Loucy (cell line): ENCODE measurements around the gene FAM180A.

Experiments
- H2AFZ ChIP-seq: fragments of 200-600 bp; sonication (generic); 2 replicates; pipeline ENCODE4 v1.6.0; 2016; ENCODE audit warnings: antibody characterized with exemption, mild to moderate bottlenecking, low read length, moderate library complexity
- H3F3A ChIP-seq: fragments of 200-600 bp; 2 replicates; pipeline ENCODE4 v1.6.0; 2016; ENCODE audit warnings: antibody characterized with exemption, low read depth, mild to moderate bottlenecking
- H3K27me3 ChIP-seq: fragments of 200-600 bp; sonication (generic); 2 replicates; pipeline ENCODE4 v1.6.1; 2014; ENCODE audit warnings: low read length, mild to moderate bottlenecking; ENCODE audit not compliant: insufficient read depth, poor library complexity, severe bottlenecking
- H3K36me3 ChIP-seq: fragments of 200-600 bp; sonication (generic); 2 replicates; pipeline ENCODE4 v1.6.1; 2016; ENCODE audit warnings: low read length; ENCODE audit not compliant: insufficient read depth
- H3K4me1 ChIP-seq: fragments of 200-600 bp; sonication (generic); 2 replicates; pipeline ENCODE4 v1.5.1; 2014; ENCODE audit warnings: low read length, mild to moderate bottlenecking; ENCODE audit not compliant: insufficient read depth, poor library complexity, severe bottlenecking
- H3K4me2 ChIP-seq: fragments of 200-600 bp; sonication (generic); 2 replicates; pipeline ENCODE4 v1.6.0; 2014; ENCODE audit warnings: antibody characterized with exemption, low read length, low read depth, mild to moderate bottlenecking; ENCODE audit not compliant: poor library complexity, severe bottlenecking
- H3K4me3 ChIP-seq: fragments of 200-600 bp; sonication (generic); 2 replicates; pipeline ENCODE4 v1.5.1; 2014; ENCODE audit warnings: low read length, mild to moderate bottlenecking, mixed read lengths; ENCODE audit not compliant: poor library complexity, severe bottlenecking
- H3K79me2 ChIP-seq: fragments of 200-600 bp; sonication (generic); 2 replicates; pipeline ENCODE4 v1.6.1; 2014; ENCODE audit warnings: low read length; ENCODE audit not compliant: insufficient read depth
- H3K9ac ChIP-seq: fragments of 200-600 bp; sonication (generic); 2 replicates; pipeline ENCODE4 v1.6.0; 2014; ENCODE audit warnings: mild to moderate bottlenecking, low read depth, low read length, moderate library complexity; ENCODE audit not compliant: poor library complexity, severe bottlenecking
- H3K9me2 ChIP-seq: fragments of 200-600 bp; sonication (generic); replicated peaks from 2 replicates; pipeline ENCODE4 v1.6.1; 2016; ENCODE audit warnings: low read depth, low read length, mixed read lengths
- H3K9me3 ChIP-seq: fragments of 200-600 bp; sonication (generic); 2 replicates; pipeline ENCODE4 v1.6.1; 2014; ENCODE audit warnings: mild to moderate bottlenecking, antibody characterized with exemption, low read length, low read depth; ENCODE audit not compliant: insufficient read depth
- H4K20me1 ChIP-seq: fragments of 200-600 bp; sonication (generic); 2 replicates; pipeline ENCODE4 v1.6.0; 2014; ENCODE audit warnings: antibody characterized with exemption, low read length, mild to moderate bottlenecking; ENCODE audit not compliant: insufficient read depth, poor library complexity, severe bottlenecking
- EZH2phosphoT487 ChIP-seq: fragments of 200-600 bp; IDR thresholded peaks from 2 replicates; pipeline ENCODE4 v1.6.1; 2018; ENCODE audit warnings: antibody characterized with exemption, mild to moderate bottlenecking, moderate library complexity, borderline replicate concordance
- TF ChIP-seq, protein P1 (sequence below): fragments of 200-600 bp; sonication (generic); conservative IDR thresholded peaks from 2 replicates; pipeline ENCODE4 v1.5.1; 2014; ENCODE audit warnings: mild to moderate bottlenecking, antibody characterized with exemption, low read length

FAM180A gene

DNA sequence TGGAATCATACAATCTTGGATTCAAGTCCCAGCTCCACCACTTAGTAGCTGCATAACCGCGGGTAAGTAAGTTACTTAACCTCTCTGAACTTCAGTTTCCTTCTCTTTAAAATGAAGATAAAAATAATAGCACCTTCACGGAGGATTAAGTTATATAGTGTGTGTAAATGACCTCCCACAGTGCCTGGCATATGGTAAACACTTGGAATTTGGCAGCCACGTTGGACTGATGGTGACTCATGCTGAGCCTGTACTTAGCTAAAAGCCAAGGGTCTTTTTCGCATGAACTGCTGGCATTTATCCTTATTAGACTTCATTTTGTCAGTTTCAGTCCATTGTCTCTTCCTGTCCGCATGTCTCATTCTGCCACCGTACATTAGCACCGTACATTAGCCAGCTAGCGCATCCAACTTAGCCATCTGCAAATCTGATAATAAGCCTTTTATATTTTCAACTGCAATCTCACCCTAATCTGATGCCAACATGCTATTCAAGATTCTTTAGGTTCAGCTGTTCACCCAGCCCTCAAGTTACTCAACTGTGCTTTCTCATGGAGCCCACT, 31.9 kb downstream of the FAM180A start:
- Histone ChIP-seq H3K27me3 (no peaks in the 10 kb centered on the region), H3F3A (no peaks in the 10 kb centered on the region), H4K20me1 (no peaks in the 10 kb centered on the region), H3K9me3 (no peaks in the 10 kb centered on the region), H3K4me1 (no peaks in the 10 kb centered on the region), H3K4me2 (no peak overlapping the region), H2AFZ (no peak overlapping the region), H3K9me2 (no peaks in the 10 kb centered on the region), H3K36me3 (no peaks in the 10 kb centered on the region), H3K79me2 (no peaks in the 10 kb centered on the region), H3K9ac (no peak overlapping the region), H3K4me3 (no peak overlapping the region)
- TF ChIP-seq, protein P1, sequence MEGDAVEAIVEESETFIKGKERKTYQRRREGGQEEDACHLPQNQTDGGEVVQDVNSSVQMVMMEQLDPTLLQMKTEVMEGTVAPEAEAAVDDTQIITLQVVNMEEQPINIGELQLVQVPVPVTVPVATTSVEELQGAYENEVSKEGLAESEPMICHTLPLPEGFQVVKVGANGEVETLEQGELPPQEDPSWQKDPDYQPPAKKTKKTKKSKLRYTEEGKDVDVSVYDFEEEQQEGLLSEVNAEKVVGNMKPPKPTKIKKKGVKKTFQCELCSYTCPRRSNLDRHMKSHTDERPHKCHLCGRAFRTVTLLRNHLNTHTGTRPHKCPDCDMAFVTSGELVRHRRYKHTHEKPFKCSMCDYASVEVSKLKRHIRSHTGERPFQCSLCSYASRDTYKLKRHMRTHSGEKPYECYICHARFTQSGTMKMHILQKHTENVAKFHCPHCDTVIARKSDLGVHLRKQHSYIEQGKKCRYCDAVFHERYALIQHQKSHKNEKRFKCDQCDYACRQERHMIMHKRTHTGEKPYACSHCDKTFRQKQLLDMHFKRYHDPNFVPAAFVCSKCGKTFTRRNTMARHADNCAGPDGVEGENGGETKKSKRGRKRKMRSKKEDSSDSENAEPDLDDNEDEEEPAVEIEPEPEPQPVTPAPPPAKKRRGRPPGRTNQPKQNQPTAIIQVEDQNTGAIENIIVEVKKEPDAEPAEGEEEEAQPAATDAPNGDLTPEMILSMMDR, result no peak
- no peak for TF ChIP-seq EZH2phosphoT487

DNA sequence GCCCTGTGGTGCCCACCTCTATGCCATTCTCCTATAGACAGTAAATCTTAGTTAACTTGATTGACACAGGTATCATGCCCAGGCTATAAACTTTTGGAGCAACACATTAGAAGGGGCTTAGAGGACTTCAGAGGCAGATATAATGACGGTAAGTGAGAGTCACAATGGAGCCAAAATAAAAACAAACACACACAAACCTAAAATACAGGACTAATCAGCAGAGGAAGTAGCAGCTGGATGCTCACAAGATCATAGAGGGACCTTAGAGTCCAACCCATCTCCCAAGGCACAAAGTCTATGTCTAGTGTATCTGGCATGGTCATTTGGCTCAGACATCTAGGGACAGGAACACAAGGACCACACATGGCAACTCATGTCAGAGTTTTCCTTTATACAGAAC, 32.9 kb downstream of the FAM180A start:
- no peaks in the 10 kb centered on the region for H3K36me3 ChIP-seq
- no peaks in the 10 kb centered on the region for H3K9me2 ChIP-seq
- H3K27me3 ChIP-seq, result no peaks in the 10 kb centered on the region
- no peak overlapping the region for H2AFZ ChIP-seq
- TF ChIP-seq, protein P1, result no peak
- no peak for TF ChIP-seq EZH2phosphoT487
- H4K20me1 ChIP-seq, result no peaks in the 10 kb centered on the region
- no peak overlapping the region for H3K9ac ChIP-seq
- H3K9me3 ChIP-seq, result no peaks in the 10 kb centered on the region
- no peaks in the 10 kb centered on the region for H3K79me2 ChIP-seq
- H3K4me3 ChIP-seq, result no peak overlapping the region
- no peaks in the 10 kb centered on the region for H3F3A ChIP-seq
- H3K4me2 ChIP-seq, result no peak overlapping the region
- no peaks in the 10 kb centered on the region for H3K4me1 ChIP-seq

DNA sequence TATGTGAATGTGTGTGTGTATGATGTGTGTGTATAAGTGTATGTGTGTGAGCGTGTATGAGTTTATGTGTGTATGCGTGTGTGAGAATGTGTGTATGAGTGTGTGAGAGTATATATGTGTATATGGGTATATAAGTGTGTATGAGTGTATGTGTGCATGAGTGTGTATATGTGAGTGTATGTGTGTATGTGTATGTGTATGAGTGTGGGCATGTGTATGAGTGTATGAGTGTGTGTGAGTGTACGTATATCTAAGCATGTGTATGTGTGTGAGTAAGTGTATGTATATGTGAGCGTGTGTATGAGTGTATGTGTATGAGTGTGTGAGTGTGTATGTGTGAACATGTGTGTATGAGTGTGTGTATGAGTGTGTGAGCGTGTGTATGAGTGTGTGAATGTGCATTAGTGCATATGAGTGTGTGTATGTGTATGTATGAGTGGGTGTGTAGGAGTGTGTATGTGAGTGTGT, 33.5 kb downstream of the FAM180A start:
- Histone ChIP-seq H3K79me2 (no peaks in the 10 kb centered on the region), H3K9me2 (no peaks in the 10 kb centered on the region), H3K4me2 (no peak overlapping the region), H3K4me3 (no peak overlapping the region), H2AFZ (no peak overlapping the region), H3K4me1 (no peaks in the 10 kb centered on the region), H4K20me1 (no peaks in the 10 kb centered on the region), H3K27me3 (no peaks in the 10 kb centered on the region), H3K9ac (no peak overlapping the region), H3F3A (no peaks in the 10 kb centered on the region), H3K9me3 (no peaks in the 10 kb centered on the region), H3K36me3 (no peaks in the 10 kb centered on the region)
- no peak for TF ChIP-seq EZH2phosphoT487
- TF ChIP-seq, protein P1, result no peak
